CD4-positive, alpha-beta T cell treated with Interleukin-12 subunit alpha and Interleukin-12 subunit beta, for 1 hour (primary cell): ENCODE results near the gene NVL.

ENCODE experiments used
- DNase-seq: peaks from one replicate; pipeline ENCODE4 v3.0.0-alpha.2; 2020

Gene NVL

DNA sequence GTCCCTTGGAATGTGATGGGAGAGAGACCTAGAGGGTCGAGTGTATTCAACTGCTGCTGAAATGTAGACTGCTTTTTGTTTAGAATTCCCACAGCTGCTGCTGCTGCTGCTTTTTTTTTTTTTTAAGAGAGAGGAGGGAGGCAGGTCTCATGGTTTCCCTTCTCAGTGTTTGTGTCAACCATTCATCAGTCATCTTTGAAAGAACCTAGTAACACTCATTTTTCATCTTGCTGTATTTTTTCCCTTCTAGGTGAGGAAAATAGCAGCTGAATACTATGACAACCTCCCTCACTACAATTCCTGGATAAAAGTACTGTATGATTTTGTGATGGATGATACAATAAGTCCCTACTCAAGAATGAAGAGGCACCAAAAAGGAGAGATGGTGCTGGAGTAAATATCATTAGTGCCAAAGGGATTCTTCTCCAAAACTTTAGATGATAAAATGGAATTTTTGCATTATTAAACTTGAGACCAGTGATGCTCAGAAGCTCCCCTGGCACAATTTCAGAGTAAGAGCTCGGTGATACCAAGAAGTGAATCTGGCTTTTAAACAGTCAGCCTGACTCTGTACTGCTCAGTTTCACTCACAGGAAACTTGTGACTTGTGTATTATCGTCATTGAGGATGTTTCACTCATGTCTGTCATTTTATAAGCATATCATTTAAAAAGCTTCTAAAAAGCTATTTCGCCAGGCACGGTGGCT is 137.7 kb downstream of the NVL start:
- no peak for DNase-seq

DNA sequence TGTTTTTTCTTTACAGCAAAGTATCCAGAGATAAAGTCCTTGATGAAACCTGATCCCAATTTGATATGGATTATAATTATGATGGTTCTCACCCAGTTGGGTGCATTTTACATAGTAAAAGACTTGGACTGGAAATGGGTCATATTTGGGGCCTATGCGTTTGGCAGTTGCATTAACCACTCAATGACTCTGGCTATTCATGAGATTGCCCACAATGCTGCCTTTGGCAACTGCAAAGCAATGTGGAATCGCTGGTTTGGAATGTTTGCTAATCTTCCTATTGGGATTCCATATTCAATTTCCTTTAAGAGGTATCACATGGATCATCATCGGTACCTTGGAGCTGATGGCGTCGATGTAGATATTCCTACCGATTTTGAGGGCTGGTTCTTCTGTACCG is 140.4 kb downstream of the NVL start:
- DNase-seq, result no peak

DNA sequence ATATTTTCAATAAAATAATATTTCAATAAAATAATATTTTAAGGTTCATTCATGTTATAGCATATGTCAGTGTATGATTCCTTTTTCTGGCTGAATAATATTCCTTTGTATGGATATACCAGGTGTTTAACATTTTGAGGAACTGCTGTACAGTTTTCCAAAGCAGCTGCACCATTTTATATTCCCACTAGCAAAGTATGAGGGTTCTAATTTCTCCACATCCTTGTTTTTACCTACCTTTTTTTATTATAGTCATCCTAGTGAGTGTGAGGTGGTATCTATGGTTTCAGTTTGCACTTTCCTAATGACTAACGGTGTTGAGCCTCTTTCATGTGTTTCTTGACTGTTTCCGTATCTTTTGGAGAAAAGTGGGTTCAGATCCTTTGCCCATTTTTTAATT is 141.7 kb downstream of the NVL start:
- no peak for DNase-seq

DNA sequence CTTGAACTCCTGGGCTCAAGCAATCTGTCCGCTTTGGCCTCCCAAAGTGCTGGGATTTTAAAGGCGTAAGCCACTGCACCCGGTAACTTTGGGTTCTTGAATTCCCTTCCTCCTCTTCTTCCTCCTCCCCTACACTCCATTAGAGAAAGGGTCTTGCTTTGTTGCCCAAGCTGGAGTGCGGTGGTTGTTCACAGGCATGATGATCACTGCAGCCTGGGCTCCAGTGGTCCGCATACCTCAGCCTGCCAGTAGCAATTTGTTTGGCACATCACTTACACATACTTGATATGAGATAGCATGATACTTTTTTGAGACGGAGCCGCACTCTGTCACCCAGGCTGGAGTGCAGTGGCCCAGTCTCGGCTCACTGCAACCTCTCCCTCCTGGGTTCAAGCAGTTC is 144.8 kb downstream of the NVL start:
- no peak for DNase-seq

DNA sequence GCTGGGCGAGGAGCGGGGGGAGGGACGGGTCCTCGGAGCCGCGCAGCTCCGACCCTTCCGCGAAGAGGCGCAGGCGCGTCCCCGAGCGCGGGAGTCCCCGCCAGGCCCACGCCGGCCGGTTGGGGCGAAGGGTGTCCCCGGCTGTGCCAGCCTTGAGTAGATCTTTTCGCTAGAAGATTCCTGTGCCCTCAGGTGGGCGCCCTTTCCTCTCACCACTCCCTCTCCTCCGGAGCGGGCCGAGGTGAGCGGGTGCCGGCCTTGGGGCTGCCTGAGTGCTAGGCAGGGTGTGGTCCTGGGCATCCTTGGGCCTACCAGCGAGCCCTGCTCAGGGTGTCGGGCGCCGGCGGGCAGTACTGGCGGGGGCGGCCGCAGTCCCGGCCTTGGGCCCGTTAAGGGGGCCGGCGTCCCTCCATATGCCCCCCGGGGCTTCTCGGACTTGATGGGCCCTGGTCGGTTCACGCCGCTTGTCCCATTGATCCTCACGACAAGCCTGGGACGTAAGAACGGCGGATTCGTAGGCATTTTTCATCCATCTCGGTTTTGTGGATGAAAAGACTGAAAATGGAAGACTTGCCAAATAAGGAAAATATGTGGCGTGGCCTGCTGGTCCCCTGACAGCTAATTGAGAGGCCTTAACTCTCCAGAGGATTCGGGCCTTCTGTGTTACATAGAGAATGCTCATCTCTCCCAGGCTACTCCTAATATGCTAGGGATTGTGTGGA is 146.2 kb downstream of the NVL start:
- DNase-seq, result peak; percentile 67

DNA sequence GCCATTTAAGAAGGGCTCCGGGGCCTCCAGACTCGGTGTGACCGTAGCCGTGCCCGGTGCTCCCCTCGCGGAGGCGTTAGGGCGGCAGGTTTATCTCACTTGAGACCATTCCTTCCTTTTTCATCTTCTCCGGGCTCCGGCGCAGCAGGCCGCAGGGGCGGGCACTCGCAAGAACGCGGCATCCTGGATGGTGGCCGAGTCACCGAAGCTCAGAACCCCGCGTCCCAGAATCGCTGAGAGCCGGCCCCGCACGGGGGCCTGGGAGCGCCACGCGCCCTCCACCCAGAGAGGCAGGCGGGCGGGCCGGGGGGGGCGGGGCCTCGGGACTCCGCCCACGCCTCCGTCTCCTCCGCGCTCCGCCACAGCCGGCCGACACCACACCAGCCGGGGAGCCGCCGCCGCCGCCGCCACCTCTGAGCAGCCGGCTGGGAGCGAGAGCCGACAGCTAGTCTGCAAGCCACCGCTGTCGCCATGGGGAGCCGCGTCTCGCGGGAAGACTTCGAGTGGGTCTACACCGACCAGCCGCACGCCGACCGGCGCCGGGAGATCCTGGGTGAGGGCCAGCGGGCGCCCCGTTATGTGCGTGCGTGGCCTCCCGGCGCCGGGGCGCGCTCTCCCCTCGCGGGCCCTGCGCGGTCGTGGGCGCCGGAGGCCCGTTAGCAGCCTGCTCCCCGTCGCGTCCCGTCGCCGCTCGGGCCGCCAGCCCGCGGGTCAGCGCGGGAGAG is 146.9 kb downstream of the NVL start, which contains the start of gene DEGS1:
Gene DEGS1, plus strand, starts transcription at position 375 of the 725 bp plus-strand sequence. Its CDS starts 97 bp downstream, at position 472.
- peak; percentile 87 for DNase-seq

DNA sequence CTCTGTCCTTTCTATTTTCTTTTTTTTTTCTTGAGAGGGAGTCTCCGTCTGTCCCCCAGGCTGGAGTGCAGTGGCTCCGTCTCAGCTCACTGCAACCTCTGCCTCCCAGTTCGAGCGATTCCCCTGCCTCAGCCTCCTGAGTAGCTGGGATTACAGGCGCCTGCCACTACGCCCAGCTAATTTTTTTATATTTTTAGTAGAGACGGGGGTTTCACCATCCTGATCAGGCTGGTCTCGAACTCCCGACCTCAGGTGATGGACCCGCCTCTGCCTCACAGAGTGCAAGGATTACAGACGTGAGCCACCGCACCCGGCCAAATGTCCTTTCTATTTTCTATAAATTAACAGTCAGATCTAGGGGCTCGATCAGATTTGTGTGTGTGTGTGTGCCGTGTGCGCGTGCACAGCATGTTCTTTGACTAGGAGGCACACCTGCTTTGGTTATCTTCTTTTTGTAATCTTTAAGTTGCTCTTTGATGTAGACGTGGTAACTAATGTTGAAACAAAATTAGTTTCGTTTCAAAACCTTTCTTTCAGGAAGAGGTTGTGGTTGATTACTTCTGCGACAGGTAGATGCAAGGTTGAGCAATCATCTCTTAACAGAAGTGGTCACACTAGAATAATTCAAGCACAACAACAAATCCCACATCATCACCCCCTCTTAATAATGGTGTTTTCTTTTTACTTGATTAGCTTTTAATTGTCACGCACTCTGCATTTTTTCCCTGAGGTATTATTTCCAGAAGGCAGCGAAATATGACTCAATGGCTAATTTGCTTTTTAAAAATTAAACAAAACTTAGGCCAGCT is 147.7 kb downstream of the NVL start:
- DNase-seq, result peak; percentile 79

DNA sequence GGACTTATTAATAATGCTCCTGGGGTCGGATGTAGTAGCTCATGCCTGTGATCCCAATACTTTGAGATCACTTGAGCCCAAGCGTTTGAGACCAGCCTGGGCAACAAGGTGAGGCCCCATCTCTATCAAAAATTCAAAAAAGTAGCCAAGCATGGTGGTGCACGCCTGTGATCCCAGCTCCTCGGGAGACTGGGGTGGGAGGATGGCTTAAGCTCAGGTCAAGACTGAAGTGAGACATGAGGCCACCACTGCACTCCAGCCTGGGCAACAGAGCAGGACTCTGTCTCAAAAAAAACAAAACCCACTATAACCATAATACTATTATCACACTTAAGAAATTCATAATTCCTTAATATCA is 148.5 kb downstream of the NVL start:
- DNase-seq, result no peak

DNA sequence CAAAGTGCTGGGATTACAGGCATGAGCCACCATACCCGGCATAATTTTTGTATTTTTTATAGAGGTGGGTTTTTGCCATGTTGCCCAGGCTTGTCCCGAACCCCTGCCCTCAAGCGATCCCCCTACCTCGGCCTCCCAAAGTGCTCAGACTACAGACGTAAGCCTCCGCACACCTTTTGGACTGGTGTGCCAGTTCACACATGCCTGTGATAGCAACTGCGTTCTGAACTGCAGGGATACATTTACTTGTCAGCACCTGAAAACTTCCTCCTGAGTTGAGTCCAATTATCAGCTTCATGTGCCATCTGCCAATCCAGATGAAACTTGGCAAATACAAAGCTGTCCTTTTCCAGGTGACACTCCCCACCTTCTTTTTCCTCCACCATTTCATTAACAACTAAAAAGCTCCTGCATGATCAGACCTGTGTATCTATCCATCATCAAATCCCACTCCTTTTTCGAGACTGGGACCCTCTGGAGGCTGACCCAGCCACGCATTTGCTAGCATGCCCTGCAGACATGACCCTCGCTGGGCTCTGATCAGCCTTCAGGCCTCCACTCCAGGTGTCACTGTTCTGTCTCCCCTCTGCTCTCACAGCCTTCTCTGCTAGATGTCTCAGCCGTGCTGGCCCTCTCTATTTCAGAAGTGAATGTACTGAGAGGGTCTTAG is 149.1 kb downstream of the NVL start:
- DNase-seq, result no peak

DNA sequence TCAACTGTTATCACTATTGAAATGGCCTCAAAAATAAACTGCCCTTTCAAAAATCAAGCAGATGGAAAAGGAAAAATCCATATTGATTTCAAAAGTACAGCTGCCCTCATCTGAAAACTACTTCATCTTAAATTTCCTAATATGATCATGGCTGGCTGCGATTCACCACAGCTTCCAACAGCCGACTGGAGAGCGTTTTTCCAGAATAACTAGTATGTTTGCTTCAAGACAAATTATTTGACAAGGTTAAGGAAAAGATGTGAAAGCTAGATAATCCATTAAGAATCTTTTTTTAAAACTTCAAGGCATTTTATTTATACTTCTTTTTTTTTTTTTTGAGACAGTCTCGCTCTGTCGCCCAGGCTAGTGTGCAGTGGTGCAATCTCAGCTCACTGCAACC is 151.1 kb downstream of the NVL start:
- no peak for DNase-seq

DNA sequence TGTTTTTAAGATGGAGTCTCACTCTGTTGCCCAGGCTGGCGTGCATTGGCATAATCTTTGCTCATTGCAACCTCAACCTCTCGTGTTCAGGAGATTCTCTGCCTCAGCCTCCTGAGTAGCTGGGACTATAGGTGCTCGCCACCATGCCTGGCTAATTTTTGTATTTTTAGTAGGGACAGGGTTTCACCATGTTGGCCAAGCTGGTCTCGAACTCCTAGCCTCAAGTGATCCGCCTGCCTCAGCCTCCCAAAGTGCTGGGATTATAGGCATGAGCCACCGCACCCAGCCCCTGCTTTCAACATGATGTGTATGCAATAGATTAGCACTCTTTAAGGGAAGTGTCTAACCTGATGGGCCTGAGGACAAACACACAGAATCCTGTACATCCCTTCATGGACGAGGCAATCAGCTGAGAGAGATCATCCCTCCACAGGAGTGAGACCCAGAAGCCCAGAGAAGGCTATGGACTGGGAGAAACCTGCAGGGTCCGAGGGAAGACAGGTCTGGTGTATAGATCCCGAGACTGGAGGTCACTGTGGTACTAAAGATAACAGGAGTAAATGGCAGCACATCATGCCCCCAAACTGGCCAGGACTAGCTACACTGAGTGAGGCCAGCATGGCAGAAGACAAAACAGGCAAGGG is 152.5 kb downstream of the NVL start:
- no peak for DNase-seq
